ENCODE data around the gene ZNF132.
"Not testable (repeated sequence)": the region's sequence is repeated elsewhere in the genome, so short reads cannot be mapped to it uniquely, and the experiment has no call there.

Gene ZNF132

DNA sequence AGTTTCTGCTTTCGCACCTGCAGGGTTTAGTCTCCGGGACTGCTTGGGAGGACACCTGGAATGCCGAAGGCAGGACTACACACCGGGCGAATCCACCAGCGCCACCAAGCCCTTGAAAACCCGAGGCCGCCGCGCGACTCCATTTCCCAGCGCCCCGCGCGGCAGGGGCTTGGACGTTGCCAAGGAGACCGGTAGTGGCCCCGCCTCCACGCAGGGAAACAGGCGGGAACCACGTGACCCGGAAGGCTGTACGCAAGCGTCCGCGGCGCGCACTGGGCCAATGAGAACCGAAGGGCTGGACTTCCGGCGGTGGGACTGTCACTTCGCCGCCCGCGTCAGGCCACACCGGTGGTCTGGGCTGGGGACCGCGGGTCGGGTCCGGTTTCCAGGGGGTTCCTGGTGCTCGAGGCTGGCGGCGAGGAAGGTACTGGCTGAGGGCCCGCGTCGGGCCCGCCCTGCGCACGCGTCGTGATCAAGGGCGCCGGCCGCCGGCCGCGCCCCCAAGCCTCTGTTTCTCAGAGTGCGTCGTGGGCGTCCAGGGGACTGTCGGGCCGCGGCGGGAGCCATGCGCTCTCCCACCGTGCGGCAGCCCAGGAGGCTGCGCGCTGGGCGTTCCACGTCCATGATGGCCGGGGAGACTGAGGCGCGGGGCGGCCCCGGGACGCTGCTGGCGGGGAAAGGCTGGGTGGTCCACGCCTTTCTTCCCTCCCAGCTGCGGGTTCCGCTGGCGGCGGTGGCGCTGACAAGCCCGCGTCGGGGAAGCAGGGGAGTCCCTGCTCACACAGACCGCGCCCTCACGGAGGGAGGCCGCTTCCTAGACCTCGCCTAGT lies 27.0 kb upstream of the ZNF132 start, which contains the start of gene ZNF324:
Gene ZNF324 (plus strand): TSS at position 321 of the 830 bp plus-strand sequence. CDS start 2,106 bp downstream, outside the sequence.
- DNase-seq: peak; percentile 98

DNA sequence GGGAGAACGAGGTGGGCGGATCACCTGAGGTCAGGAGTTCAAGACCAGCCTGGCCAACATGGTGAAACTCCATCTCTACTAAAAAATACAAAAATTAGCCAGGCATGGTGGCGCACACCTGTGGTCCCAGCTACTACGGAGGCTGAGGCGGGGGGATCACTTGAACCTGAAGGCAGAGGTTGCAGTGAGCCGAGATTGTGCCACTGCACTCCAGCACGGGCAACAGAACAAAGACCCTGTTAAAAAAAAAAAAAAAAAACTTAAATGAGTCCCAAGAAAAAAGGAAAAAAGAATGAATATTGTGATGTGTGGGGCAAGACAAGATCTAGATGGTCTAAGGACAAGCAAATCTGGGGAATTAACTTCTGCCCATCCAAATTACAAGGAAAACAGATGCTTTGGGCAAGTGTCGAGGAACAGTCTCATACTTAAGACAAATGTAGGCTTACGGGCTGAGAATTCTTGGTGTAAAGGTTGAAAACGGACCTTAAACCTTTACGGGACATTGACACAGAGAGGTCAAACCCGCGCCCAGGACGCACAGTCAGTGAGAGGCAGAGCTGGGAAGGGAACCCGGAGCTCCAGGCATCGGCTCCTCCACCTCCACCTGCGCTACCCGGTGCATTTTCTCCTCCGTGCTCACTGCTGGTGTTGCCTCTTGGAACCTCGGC lies 26.3 kb upstream of the ZNF132 start:
- DNase-seq: peak; percentile 15

DNA sequence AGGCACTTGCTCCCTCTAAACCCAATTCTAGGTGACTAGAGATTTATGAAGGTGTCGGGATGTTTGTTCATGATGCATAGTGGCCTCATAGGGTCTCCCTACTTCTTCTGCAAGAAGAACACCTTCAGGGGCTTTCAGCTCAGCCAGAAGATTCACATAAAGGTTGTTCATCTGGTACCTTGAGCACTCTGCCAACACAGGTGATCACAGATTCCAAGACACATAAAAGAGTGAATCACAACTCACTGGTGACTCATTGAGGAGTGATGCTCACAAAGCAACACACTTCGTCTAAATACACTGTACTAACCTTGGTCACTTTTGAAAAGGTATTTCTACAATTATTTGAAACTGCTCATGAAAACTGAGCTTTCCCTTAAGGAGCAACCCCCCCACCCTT lies 20.1 kb upstream of the ZNF132 start:
- DNase-seq: no peak

DNA sequence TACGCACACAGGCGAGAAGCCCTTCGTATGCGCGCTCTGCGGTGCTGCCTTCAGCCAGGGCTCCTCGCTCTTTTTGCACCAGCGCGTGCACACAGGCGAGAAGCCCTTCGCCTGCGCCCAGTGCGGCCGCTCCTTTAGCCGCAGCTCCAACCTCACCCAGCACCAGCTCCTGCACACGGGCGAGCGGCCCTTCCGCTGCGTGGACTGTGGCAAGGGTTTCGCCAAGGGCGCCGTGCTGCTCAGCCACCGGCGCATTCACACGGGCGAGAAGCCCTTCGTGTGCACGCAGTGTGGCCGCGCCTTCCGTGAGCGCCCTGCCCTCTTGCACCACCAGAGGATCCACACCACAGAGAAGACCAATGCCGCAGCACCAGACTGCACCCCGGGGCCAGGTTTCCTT lies 16.2 kb upstream of the ZNF132 start:
- no peak for DNase-seq

DNA sequence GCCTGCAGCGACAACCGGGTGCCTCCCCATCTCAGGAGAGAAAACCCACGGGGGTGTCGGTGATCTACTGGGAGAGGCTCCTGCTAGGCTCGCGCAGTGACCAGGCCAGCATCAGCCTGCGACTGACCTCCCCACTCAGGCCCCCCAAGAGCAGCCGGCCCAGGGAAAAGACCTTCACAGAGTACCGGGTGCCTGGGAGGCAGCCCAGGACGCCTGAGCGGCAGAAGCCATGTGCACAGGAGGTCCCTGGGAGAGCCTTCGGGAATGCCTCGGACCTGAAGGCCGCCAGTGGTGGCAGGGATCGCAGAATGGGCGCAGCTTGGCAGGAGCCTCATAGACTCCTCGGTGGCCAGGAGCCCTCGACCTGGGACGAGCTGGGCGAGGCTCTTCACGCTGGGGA lies 15.4 kb upstream of the ZNF132 start:
- no peak for DNase-seq

DNA sequence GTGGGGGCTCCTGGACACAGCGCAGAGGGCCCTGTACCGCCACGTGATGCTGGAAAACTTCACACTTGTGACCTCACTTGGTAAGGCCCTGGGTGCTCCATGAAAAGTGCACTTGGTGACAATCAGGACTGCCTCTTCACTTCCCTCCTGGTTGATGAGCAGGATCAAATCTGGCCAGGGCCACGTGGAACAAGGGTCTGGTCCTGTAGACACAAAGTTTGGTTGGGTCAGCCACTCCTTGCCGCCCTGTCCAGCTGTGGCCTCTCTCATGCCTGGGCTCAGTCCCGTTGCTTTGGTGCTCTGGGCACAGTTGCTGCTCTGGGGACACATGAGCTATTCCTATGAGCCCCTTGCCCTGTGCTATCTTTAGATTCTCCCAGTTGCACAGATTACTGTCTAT lies 13.8 kb upstream of the ZNF132 start:
- DNase-seq: no peak

DNA sequence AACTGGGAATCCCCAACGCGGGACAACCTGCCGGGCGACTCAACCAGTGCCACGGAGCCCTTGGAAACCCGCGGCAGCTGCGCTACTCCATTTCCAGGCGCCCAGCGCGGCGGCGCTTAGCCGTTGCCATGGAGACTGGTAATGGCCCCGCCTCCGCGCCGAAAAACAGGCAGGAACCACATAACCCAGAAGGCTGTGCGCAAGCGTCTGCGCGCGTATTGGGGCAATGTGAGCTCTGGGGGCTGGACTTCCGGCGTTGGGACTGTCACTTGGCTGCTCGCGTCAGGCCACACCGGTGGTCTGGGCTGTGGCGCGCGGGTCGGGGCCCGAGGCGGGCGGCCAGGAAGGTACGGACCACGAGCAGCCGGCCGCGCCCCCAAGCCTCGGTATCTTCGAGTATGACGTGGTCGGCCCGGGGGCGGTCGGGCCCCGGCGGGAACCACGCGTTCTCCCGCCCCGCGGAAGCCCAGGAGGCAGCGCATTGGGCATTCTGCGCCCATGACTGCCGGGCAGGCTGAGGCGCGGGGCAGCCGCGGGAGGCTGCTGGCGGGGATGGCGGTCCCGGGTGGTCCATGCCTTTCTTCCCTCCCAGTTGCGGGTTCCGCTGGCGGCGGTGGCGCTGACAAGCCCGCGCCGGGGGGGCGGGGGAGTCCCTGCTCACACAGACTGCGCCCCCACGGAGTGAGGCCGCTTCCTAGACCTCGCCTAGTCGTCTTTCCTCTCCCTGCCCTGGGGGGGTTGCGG lies 11.6 kb upstream of the ZNF132 start, which contains the start of gene ZNF324B:
Gene ZNF324B (plus strand): TSS at position 265 of the 744 bp plus-strand sequence. CDS start 2,080 bp downstream, outside the sequence.
- DNase-seq: peak; percentile 97

DNA sequence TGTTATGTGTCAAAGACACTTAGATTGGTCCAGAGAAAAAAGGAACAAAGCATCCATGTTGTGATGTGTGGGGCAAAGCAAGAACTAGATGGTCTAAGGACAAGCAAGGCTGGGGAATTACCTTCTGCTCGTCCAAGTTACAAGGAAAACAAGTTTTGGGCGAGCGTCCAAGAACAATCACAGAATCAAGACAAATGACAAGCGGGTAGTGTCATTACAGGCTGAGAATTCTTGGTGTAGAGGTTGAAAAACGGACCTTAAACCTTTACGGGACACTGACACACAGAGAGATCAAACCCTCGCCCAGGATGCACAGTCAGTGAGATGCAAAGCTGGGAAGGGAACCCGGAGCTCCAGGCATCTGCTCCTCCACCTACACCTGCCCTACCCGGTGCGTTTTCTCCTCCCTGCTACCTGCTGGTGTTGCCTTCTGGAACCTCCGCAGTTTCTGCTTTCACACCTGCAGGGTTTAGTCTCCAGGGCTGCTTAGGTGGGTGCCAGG lies 11.0 kb upstream of the ZNF132 start:
- no peak for DNase-seq

DNA sequence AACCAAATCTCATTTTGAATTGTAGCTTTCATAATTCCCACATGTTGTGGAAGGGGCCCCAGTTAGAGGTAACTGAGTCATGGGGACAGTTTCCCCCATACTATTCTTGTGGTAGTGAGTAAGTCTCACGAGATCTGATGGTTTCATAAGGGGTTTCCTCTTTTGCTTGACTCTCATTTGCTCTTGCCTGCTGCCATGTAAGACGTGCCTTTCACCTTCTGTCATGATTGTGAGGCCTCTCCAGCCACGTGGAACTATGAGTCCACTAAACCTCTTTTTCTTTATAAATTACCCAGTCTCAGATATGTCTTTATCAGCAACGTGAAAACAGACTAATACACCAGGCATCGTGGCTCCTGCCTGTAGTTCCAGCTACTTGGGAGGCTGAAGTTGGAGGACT lies 10.0 kb upstream of the ZNF132 start:
- not testable (repeated sequence) for DNase-seq

DNA sequence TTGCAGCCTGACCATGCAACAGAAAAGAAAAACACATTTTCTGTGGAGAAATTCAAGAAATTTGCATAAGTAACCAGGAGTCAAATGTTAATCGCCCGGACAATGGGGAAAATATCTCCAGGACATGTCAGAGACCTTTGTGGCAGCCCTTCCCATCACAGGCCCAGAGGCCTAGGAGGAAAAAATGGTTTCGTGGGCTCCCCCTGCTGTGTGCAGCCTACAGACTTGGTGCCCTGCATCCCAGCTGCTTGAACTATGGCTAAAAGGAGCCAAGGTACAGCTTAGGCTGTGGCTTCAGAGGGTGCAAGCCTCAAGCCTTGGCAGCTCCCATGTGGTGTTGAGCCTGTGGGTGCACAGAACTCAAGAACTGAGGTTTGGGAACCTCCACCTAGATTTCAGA lies 8.9 kb upstream of the ZNF132 start:
- DNase-seq: not testable (repeated sequence)

DNA sequence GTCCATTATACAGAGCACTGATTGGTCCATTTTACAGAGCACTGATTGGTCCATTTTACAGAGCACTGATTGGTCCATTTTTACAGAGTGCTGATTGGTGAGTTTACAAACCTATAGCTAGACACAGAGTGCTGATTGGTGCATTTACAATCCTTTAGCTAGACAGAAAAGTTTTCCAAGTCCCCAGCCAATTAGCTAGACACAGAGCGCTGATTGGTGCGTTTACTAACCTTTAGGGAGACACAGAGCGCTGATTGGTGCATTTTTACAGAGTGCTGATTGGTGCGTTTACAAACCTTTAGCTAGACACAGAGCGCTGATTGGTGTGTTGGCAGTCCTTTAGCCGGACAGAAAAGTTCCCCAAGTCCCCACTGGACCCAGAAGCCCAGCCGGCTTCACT lies 3.0 kb upstream of the ZNF132 start:
- not testable (repeated sequence) for DNase-seq

DNA sequence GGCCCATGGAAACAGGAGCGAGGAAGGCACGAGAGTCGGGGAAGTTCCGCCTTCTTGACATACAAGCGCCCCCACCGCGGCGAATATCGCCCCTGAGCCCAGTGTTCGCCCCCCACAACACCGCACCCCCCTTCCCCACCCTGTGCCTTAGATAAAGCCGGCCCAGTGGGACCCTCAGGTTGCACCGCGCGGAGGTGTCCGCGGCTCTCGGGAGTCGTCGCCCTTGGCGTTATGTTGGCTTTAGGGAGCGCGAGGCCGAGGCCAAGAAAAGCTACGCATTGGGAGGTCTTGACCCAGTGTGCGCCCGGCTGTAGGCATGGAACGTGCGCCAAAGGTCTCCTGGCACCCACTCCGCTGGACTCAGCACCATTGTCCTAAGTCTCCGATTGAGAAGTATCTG lies 603 bp upstream of the ZNF132 start:
- no peak for DNase-seq

DNA sequence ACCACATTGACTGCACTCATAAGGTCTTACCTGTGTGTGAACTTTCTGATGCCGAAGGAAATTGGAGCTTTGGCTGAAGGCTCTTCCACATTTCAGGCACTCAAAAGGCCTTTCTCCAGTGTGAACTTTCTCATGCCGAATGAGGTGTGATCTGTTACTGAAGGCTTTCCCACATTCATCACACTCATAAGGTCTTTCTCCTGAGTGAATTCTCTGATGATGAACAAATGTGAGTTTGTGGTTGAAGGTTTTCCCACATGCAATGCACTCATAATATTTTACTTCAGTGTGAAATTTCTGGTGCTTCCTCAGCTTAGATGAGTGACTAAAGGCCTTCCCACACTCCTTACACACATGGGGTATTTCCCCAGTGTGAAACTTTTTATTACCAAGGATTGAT lies 5.7 kb downstream of the ZNF132 start:
- no peak for DNase-seq

DNA sequence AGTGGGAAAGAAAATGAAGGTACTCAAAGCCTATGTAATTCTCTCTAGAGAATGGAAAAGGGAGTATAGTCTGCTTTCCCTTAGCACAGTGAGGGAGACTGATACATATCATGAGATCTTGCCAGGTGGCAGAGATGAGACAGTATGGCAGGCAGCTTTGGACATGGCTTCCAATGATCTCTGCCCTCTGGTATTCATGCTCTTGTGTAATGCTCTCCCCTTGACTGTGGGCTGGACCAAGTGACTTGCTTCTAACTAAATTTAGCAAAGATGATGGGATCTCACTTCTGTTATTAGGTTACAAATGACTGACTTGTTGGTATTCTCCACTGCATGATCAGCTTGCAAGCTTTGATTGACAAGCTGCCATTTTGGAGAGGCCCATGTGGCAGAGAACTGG lies 10.2 kb downstream of the ZNF132 start:
- DNase-seq: no peak

DNA sequence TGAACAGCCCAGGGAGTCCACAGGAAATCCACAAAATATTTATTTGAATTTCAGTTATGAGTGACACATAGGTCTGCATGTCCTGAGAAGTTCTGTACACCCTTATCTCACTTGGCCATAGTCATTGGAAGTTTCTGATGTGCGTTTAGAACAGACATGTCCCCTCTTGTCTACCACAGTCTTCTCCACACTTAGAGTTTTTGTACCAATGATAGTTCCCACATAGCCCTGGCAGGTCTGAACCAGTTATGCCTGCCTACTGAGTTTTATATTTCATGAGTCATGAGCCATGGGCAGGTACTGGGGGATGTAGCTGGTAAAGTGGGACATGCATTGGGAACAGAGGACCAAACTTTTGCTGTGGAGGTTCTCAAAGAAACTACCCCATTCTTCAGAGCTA lies 11.3 kb downstream of the ZNF132 start:
- no peak for DNase-seq

DNA sequence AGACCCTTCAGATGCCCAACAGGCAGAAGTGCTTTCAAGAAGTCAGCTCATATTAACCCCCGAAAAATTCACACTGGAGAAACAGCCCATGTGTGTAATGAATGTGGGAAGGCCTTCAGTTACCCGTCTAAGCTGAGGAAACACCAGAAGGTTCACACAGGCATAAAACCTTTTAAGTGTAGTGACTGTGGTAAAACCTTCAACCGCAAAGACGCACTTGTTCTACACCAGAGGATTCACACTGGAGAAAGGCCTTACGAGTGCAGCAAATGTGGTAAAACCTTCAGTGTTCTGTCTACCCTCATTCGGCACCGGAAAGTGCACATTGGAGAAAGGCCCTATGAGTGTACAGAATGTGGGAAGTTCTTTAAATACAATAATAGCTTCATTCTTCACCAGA lies 22.9 kb downstream of the ZNF132 start:
- no peak for DNase-seq

DNA sequence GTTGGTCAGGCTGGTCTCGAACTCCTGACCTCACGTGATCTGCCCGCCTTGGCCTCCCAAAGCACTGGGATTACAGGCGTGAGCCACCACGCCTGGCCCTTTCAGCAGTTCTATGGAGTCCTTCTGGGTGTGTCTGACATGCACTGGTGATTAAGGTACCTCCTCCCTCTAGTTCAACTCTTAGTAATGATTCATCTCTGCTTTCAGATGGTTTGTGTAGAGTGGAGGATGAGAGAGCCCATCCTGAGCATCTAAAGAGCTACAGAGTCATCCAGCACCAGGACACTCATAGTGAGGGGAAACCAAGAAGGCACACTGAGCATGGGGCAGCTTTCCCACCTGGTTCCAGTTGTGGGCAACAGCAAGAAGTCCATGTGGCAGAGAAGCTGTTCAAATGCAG lies 23.3 kb downstream of the ZNF132 start:
- no peak for DNase-seq

DNA sequence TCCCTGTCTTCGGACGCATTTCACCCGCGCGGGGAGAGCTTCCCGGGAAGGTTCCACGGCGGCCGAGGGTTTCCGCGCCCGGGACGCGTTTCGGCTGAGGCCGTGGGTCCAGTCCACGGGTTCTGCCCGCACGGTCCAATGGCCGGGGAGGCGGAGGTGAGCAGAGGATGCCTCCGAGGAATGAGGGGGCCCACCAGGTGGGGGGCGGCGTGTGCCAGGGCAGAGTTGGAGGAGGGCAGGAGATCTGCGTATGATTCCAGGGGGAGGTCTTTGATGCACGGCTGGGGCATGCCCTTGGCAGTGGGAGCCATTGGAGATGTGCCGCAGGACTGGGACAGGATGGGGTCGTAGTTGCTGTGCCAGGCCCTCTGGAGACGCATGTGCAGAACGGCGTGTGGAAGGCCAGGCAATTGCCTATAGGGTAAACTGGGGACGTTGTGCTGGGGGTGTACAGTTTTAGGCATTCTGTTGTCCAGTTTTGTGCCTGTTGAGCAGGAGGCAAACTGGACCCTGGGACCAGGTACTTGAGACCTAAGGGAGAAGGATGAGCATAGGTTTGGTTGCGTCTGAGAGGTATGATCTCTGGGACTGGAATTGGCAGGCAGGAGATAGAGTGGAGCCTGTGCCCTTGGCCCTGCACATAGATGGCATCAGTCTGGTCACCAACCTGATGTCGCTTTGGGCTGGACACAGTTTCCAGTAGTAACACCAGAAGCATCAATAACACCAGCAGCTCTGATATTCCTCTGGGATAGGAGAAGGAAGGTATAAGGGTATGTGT lies 30.8 kb downstream of the ZNF132 start:
- DNase-seq: no peak

DNA sequence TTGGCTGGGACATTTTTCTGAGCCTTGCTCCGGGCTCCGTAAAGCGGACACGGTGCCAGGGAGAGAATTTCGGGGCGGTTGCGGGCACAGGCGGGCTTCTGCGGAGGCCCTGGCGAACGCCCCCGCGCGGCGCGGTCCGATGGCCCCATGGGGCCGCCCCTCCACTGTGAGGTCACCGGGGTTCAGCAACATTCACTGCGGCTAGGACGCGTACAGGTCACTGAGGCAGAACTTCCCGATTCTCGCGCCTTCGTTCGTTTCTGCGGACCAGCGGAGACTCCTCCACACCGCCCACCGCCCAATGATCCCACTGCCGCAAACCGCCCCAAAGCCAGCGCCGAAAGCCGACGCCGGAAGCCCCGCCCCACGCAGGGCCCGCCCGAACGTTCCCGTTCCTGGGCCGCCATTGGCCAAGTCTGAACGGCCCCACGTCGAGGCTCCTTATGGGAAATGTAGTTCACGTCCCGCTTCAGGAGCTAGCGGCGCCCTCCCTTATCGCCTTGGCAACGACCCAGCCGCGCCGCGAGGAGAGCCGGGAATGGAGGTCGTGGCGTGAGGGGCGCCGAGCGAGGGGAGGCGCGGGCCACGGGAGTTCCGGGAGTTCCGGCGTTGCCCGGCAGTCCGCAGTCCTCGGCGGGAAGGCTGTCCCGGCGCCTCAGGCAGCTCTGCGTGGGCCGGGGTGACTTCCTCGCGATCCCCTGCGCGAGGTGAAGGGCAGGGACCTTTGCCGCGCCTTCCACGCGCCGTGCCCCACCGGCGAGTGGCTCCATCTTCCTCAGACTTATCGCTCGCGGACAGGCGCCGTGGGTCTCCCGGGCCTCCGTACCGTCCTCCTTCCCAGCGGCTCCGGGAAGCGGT lies 31.6 kb downstream of the ZNF132 start, which contains the start of gene ZNF584:
Gene ZNF584 (plus strand): TSS at position 498 of the 858 bp plus-strand sequence. CDS start 499 bp downstream, outside the sequence.
- DNase-seq: peak; percentile 98

DNA sequence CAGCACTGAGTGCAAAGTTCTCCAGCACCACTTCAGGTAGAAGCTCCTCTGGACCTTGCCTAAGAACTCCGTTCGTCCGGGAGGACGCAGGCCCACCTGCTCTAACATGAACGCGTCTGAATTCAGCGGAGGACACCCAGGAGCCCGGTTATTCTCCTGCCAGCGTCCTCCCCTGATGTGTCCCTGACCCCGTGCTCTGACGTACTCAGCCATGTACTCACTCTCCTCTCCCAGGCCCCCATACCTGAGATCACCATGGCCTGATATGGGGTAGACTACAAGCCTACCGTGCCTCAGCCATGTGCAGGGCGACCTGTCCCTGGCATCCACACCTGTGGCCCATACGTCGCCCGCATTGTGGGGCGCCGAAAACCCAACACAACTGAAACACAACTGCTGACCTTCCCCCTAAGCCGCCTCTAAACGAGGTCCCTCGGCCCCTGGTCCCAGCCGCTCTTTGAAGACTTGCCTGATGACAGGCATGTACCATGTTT lies 32.2 kb downstream of the ZNF132 start:
- DNase-seq: no peak
